ENCODE results near the gene SMCO3. TPM values are rescaled to one million over a fixed set of nuclear protein-coding genes. Genes with fewer than 3 reads are reported as not detected.

SMCO3 gene
- total and polyA plus RNA-seq, 2 of the 13 experiments (the other 11 are each of a cell fraction or from before 2014, with no cell fraction given): 0.29 to 0.42 TPM

- TF ChIP-seq ZNF331 (CRISPR knock-in tag; IDR thresholded peaks at IDR 0.05): 0 out of 2 replicates have a peak, but pooled peaks have one; percentile 8
- peak; percentile 92 for TF ChIP-seq RBFOX2 (IDR thresholded peaks at IDR 0.05; ENCODE audit: low read depth, low read length)
- no peak for TF ChIP-seq ATAD3A (CRISPR knock-in tag; IDR thresholded peaks at IDR 0.05)
- TF ChIP-seq TFDP1 (CRISPR knock-in tag; IDR thresholded peaks at IDR 0.05; ENCODE audit: borderline replicate concordance): peak; percentile 64; the same call in 1 of the 2 replicates
- TF ChIP-seq ZNF597 (CRISPR knock-in tag; IDR thresholded peaks at IDR 0.05): no peak
- peak; percentile 17 for TF ChIP-seq ZNF501 (CRISPR knock-in tag; IDR thresholded peaks at IDR 0.05)
- no peak for TF ChIP-seq FOXK2 (IDR thresholded peaks at IDR 0.05)
- no peak for TF ChIP-seq ZBTB26 (CRISPR knock-in tag; IDR thresholded peaks at IDR 0.05; ENCODE audit: borderline replicate concordance)
- TF ChIP-seq MXD1 (CRISPR knock-in tag; IDR thresholded peaks at IDR 0.05): no peak; the same call in 1 of the 2 replicates
- TF ChIP-seq CSRNP2 (CRISPR knock-in tag; conservative IDR thresholded peaks at IDR 0.05; ENCODE audit: low read depth): no peak
- no peak for TF ChIP-seq ZNF256 (CRISPR knock-in tag; conservative IDR thresholded peaks at IDR 0.05)
- no peak; the same call in 1 of the 2 replicates for TF ChIP-seq HES4 (CRISPR knock-in tag; IDR thresholded peaks at IDR 0.05; ENCODE audit: borderline replicate concordance)
- no peak for TF ChIP-seq ZNF207 (IDR thresholded peaks at IDR 0.05; ENCODE audit: borderline replicate concordance)
- TF ChIP-seq ARNT2 (CRISPR knock-in tag; IDR thresholded peaks at IDR 0.05; ENCODE audit: low read depth): no peak
- no peak for TF ChIP-seq ZNF75D (CRISPR knock-in tag; IDR thresholded peaks at IDR 0.05; ENCODE audit: borderline replicate concordance)
- TF ChIP-seq MAX (IDR thresholded peaks at IDR 0.05): peak; percentile 61
- no peak for TF ChIP-seq KLF12 (CRISPR knock-in tag; IDR thresholded peaks at IDR 0.05; ENCODE audit: borderline replicate concordance)
- TF ChIP-seq TSC22D2 (CRISPR knock-in tag; IDR thresholded peaks at IDR 0.05; ENCODE audit: borderline replicate concordance): no peak
- TF ChIP-seq TGIF2 (CRISPR knock-in tag; IDR thresholded peaks at IDR 0.05): peak; percentile 75; the same call in 1 of the 2 replicates
- no peak; the same call in 1 of the 2 replicates for TF ChIP-seq KMT2B (CRISPR knock-in tag; IDR thresholded peaks at IDR 0.05)
- no peak for TF ChIP-seq SIX4 (CRISPR knock-in tag; IDR thresholded peaks at IDR 0.05)
- TF ChIP-seq DZIP1 (CRISPR knock-in tag; IDR thresholded peaks at IDR 0.05): no peak
- no peak for TF ChIP-seq MTF2 (CRISPR knock-in tag; IDR thresholded peaks at IDR 0.05; ENCODE audit: borderline replicate concordance)
Observed at GRCh38 chr12:14769969-14770495, 44.0 kb downstream of the SMCO3 start (continued).
